HEK293T (cell line): ENCODE data around the gene PDIA5.

ENCODE experiments used
- CTCF ChIA-PET: fragments of 350-600 bp; formaldehyde crosslinking; extraction: SDS; loops from one replicate; lab custom pipeline; 2021; ENCODE audit warnings: antibody characterized with exemption, inconsistent platforms; lab: Yijun Ruan, JAX
- POLR2A ChIA-PET: fragments of 350-600 bp; formaldehyde crosslinking; extraction: SDS; loops from one replicate; lab custom pipeline; 2020; ENCODE audit warnings: antibody characterized with exemption, inconsistent platforms; lab: Yijun Ruan, JAX
- DNase-seq: peaks from one replicate; pipeline ENCODE4 v3.0.0; 2012; ENCODE audit warnings: mixed read lengths; ENCODE audit errors: extremely low spot score
- ARNT ChIP-seq: fragments of 450-650 bp; IDR thresholded peaks from 2 replicates; pipeline ENCODE4 v1.6.1; 2017; ENCODE audit warnings: mild to moderate bottlenecking
- BHLHE40 ChIP-seq: fragments of 450-650 bp; IDR thresholded peaks from 2 replicates; pipeline ENCODE4 v1.6.1; 2016; ENCODE audit warnings: mild to moderate bottlenecking, moderate library complexity, borderline replicate concordance
- CTBP1 ChIP-seq: fragments of 450-650 bp; IDR thresholded peaks from 2 replicates; pipeline ENCODE4 v1.6.1; 2016; ENCODE audit warnings: borderline replicate concordance
- ELF4 ChIP-seq: fragments of 450-650 bp; IDR thresholded peaks from 2 replicates; pipeline ENCODE4 v1.6.1; 2017; ENCODE audit warnings: antibody characterized with exemption
- FOXA1 ChIP-seq: fragments of 450-650 bp; IDR thresholded peaks from 2 replicates; pipeline ENCODE4 v1.6.1; 2016; ENCODE audit warnings: mild to moderate bottlenecking
- FOXK2 ChIP-seq: fragments of 450-650 bp; IDR thresholded peaks from 2 replicates; pipeline ENCODE4 v1.6.1; 2016; ENCODE audit warnings: mild to moderate bottlenecking
- FOXM1 ChIP-seq: fragments of 450-650 bp; IDR thresholded peaks from 2 replicates; pipeline ENCODE4 v1.6.1; 2017; ENCODE audit warnings: mild to moderate bottlenecking, borderline replicate concordance
- HDGF ChIP-seq: fragments of 450-650 bp; IDR thresholded peaks from 2 replicates; pipeline ENCODE4 v1.6.1; 2017; ENCODE audit warnings: antibody characterized with exemption, borderline replicate concordance
- L3MBTL2 ChIP-seq: fragments of 450-650 bp; conservative IDR thresholded peaks from 2 replicates; pipeline ENCODE4 v1.6.1; 2016; ENCODE audit warnings: mild to moderate bottlenecking
- LEF1 ChIP-seq: fragments of 450-650 bp; IDR thresholded peaks from 2 replicates; pipeline ENCODE4 v1.6.1; 2017; ENCODE audit warnings: mild to moderate bottlenecking, borderline replicate concordance
- NFRKB ChIP-seq: fragments of 450-650 bp; IDR thresholded peaks from 2 replicates; pipeline ENCODE4 v1.6.1; 2016; ENCODE audit warnings: mild to moderate bottlenecking, moderate library complexity
- PKNOX1 ChIP-seq: fragments of 450-650 bp; IDR thresholded peaks from 2 replicates; pipeline ENCODE4 v1.6.1; 2016
- SP1 ChIP-seq: fragments of 450-650 bp; IDR thresholded peaks from 2 replicates; pipeline ENCODE4 v1.6.1; 2017
- SUZ12 ChIP-seq: fragments of 450-650 bp; IDR thresholded peaks from 2 replicates; pipeline ENCODE4 v1.6.1; 2016; ENCODE audit warnings: mild to moderate bottlenecking
- TARDBP ChIP-seq: fragments of 450-650 bp; IDR thresholded peaks from 2 replicates; pipeline ENCODE4 v1.6.1; 2016
- ZNF384 ChIP-seq: fragments of 450-650 bp; IDR thresholded peaks from 2 replicates; pipeline ENCODE4 v1.6.1; 2016

The PDIA5 gene

GRCh38 chr3:123076496-123077418, 9.9 kb downstream of the PDIA5 start:
- ChIA-PET POLR2A (interaction anchor here (1.0 to 2.7 kb wide), 2 partner anchors 9 to 125 kb away, joined by 3 to 13 read pairs; partner anchors contain the start of genes PDIA5 and SEC22A), CTCF (interaction anchor here (1.1 kb wide), 1 partner anchor 8 kb away, joined by 3 read pairs; no protein-coding TSS in a partner anchor)
- TF ChIP-seq LEF1 (no peak), FOXK2 (no peak), PKNOX1 (no peak), FOXM1 (no peak), ARNT (no peak)
- no peak for DNase-seq

- POLR2A ChIA-PET = interaction anchor here (2.7 kb wide), 1 partner anchor 11 kb away, joined by 13 read pairs; the partner anchor contains the start of gene PDIA5
- no peak for DNase-seq
- CTCF ChIA-PET = no interaction called here
- no peak for TF ChIP-seq PKNOX1
- TF ChIP-seq SUZ12 = no peak
- TF ChIP-seq ZNF384 = no peak
- TF ChIP-seq SP1 = no peak
- no peak for TF ChIP-seq ARNT
- TF ChIP-seq LEF1 = no peak
- no peak for TF ChIP-seq HDGF
- no peak for TF ChIP-seq TARDBP
- no peak for TF ChIP-seq CTBP1
- TF ChIP-seq ELF4 = no peak
Observed at GRCh38 chr3:123078101-123078500, 11.3 kb downstream of the PDIA5 start.

- ChIA-PET CTCF (interaction anchor here (0.7 kb wide), 1 partner anchor 53 kb away, joined by 7 read pairs; no protein-coding TSS in a partner anchor), POLR2A (interaction anchor here (2.1 kb wide), 1 partner anchor 14 kb away, joined by 7 read pairs; the partner anchor contains the start of gene PDIA5)
- TF ChIP-seq SUZ12 (no peak), ARNT (no peak), HDGF (no peak), LEF1 (no peak), ELF4 (no peak), SP1 (no peak), L3MBTL2 (no peak), TARDBP (no peak), NFRKB (no peak), FOXA1 (no peak), BHLHE40 (no peak), FOXK2 (no peak), CTBP1 (no peak), FOXM1 (no peak), ZNF384 (no peak), PKNOX1 (no peak)
- no peak for DNase-seq
Observed at GRCh38 chr3:123080864-123081562, 14.2 kb downstream of the PDIA5 start.

- DNase-seq = no peak
- ChIA-PET POLR2A (interaction anchor here (2.1 kb wide), 1 partner anchor 15 kb away, joined by 7 read pairs; the partner anchor contains the start of gene PDIA5), CTCF (no interaction called here)
- TF ChIP-seq CTBP1 = no peak
- no peak for TF ChIP-seq FOXA1
- no peak for TF ChIP-seq TARDBP
- TF ChIP-seq HDGF = no peak
- no peak for TF ChIP-seq SUZ12
- no peak for TF ChIP-seq SP1
- no peak for TF ChIP-seq PKNOX1
- TF ChIP-seq ARNT = no peak
- no peak for TF ChIP-seq BHLHE40
- no peak for TF ChIP-seq L3MBTL2
- TF ChIP-seq ELF4 = no peak
- no peak for TF ChIP-seq NFRKB
- TF ChIP-seq FOXM1 = no peak
- no peak for TF ChIP-seq FOXK2
Observed at GRCh38 chr3:123081718-123082369, 15.0 kb downstream of the PDIA5 start.

GRCh38 chr3:123082370-123083065, 15.7 kb downstream of the PDIA5 start:
- no peak for DNase-seq
- TF ChIP-seq NFRKB (no peak), PKNOX1 (no peak), HDGF (no peak), L3MBTL2 (no peak), FOXK2 (no peak), ZNF384 (no peak), FOXM1 (no peak), CTBP1 (no peak), ELF4 (no peak), TARDBP (no peak), SP1 (no peak), SUZ12 (no peak), ARNT (no peak), FOXA1 (no peak), BHLHE40 (no peak)
- ChIA-PET CTCF (no interaction called here), POLR2A (no interaction called here)
